ENCODE data around the gene NEU1. TPM values are rescaled to one million over a fixed set of nuclear protein-coding genes. Genes with fewer than 3 reads are reported as not detected.

NEU1 gene
- total RNA-seq, 1 donor from 2014 or later, result 33.8 TPM

DNA sequence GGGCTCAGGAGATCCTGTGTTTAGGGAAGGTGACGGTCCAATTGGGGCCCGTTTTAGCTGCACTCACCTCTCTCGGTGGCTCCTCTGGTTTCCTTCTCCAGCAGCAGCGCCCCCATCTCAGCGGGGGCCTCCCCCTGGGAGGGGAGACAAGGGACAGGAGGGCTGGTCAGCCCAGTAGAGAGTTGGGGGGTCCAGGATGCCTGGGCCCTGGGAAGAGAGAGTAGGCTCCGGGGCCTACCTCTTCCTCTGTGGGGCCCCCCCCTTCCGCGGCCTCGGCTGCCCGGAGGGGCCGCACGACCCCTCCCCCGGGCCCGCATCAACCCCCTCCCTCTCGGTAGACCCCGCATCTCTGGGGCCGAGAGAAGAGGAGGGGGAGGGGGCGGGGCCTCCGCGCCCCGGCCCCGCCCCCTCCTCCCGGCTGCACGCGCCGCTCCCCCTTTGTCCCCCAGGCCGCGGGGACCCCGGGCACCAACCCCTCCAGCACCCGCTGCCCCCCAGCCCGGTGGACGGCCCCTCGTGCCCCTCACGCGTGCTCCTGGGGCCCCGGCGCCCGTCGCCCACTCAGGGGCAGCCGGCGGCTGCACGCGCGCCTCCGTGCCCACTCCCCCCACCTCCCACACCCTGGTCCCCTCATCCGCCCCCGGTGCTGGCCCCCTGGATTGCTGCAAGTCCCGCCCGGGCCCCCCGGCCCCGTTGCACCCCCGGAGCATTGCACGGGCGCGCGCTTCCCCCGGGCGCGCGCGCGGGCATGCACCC lies 34.4 kb upstream of the NEU1 start:
- intact Hi-C loops (cut with micrococcal nuclease), result loop anchor here (1.0 to 5.0 kb wide), 9 partner anchors 34 to 1280 kb away; partner anchors contain the start of genes ABHD16A, GPSM3, MRPS18B and PBX2

DNA sequence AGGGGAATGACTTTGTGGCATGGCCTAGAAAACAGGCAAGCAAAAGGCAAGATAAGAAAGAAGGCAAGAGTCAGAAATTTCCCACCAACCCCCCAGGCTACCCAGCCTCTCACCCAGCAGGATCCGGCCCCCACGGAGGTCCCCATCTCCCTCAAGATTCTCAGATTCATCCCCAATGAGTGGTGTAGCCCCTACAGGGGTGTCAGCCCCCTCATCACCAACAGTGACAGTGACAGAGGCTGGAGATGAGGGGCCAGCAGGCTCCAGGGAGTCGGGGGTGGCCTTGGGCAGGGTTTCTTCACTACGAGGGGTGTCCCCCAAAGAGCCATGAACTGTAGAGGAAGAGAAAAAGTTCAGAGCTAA lies 33.9 kb upstream of the NEU1 start:
- intact Hi-C loops (cut with micrococcal nuclease), result loop anchor here (5.0 kb wide), 4 partner anchors 296 to 1279 kb away; partner anchors contain the start of genes GPSM3, MRPS18B, PBX2 and PPP1R10

DNA sequence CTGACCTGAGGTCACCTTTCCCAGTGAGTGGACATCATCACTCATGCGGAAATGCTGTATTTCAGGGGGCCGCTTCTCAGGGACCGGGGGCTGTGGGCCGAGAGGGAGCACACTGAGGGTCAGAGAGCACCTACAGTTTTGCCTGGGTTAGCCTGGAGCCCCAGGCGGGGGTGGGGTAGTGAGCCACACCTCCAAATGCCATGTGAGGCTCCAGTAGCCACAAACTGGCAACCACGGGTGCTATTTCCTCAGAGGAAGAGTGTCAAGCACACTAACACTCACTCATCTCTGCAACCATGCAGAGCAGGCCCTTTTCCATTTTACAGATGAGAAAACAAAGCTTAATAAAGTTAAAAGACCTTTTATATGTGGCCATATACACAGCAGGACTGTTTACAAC lies 30.2 kb upstream of the NEU1 start:
- intact Hi-C loops (cut with micrococcal nuclease), result no loop called here

DNA sequence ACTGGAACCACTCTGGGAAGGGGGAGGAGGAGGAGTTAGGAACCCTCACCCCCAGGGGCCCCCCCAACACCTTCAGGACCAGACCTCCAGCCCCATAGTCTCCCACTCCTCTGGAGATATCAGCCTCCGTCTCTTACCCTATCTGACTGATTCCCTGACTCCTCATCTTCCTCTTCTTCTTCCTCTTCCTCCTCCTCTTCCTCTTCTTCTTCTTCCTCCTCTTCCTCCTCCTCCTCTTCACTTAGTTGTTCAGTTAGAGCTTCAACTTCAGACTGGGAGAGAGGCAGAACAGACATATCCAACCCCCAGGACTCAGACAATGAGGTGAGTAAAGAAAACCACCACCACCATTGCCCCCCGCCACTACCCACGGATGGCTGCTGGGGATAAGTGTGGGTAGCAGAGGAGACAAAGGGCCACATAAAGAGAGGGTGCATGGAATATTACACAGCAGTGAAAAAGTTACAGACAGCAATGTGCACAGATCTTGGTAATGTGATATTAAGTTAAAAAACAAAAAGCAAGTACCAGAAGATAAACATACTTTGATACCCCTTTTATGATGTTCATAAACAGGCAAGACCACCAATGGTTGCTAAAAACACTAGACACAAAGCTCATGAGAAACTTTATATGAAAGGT lies 26.8 kb upstream of the NEU1 start:
- intact Hi-C loops (cut with micrococcal nuclease), result no loop called here

DNA sequence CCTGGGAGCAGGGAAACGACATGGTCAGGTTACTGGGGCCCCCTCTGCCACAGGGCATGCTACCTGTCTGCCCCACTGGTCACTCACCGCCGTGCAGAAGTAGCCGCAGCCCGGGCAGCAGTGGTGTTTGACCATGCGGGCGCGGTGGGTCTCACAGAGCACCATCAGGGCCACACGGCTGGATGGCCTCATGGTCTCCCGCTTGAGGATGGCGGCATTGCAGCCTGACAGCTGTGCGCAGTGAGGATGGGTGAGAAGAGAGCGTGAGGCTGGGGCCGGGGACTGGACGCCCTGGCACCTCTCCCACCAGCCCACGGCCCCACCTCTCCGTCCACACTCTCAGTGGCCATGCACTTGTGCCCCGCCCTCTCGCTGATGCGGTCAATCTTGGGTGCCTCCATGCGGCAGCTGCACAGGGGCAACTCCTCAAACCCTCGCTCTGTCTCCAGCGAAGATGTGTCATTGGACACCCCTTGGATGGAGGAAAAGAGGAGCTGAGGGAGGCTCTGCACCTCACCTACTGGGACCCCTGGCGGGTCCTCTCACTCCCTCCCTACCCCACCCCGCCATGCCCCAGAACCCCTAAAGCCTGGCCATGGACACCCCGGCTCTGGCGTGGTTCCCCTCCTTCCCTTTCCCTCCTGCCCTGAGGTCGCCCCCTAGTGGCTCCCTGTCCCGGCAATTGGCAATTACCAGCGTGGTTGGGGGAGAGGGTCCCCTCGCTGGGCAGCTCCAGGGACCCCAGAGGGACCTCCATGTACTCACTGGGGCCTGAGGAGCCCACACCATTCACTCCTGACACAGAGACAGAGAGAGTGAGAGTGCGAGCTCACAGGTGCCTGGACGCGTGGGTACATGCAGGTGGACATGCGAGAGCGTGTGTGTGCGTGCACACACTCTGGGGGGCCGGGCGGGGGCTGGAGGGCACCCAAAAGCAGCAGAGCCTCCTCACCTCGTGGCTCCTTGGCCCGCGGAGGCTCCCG lies 25.9 kb upstream of the NEU1 start:
- intact Hi-C loops (cut with micrococcal nuclease), result no loop called here

DNA sequence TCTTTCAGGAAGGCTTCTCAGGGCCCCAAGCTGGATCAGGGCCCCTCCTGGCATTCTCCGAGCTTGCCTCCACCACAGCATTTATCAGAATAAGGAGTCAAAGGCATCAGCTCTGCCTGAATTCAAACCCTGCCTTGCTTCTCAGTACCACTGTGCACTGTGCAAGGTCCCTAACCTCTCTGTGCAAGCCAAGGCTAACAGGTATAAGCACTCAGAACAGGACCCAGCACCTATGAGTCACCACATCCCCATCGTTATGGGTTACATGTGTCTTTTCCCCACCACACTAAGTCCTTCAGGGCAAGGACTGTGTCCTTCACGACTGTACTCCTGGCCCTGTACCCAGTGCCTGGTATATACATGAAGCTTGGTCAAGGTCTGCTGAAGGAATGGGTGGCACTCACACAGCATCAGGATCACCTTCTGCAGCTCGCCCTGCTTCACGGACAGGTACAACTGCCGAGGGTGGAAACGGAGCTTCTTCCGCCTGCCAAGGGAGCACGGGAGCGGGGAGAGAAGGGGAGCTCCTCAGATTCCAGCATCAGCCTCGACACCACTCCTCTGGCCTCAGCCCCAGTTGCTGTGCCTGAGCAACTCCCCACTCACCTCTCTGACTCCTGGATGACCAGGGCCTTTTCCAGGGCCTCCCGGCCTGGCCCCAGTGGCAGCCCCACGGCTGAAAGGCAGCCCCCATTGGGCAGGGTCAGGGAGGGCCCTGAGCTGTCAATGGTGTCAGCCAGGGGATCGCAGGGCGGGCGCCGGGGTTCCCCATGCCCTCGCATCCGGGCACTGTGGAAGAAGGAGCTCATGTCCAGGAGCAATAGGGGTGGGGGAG lies 24.8 kb upstream of the NEU1 start:
- intact Hi-C loops (cut with micrococcal nuclease), result no loop called here

DNA sequence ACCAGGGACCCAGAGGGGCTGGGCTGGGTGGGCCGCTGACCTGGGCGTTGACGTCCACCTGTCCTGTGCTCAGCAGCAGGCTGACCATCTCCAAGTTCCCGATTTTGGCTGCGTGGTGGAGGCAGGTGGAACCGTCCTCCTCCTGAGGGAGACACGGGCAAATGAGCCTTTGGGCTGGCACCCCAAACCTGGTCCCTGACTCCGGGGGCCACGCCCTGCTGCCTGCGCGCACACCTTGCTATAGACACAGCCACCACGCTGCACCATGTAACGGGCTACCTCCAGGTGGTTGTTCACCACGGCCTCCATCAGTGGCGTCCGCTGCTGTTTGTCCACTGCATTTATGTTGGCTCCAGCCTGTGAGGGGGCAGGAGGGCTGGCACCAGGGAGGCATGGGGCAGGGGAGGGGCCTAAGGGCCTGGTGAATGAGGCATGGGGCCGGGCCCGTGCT lies 23.9 kb upstream of the NEU1 start:
- intact Hi-C loops (cut with micrococcal nuclease), result no loop called here

DNA sequence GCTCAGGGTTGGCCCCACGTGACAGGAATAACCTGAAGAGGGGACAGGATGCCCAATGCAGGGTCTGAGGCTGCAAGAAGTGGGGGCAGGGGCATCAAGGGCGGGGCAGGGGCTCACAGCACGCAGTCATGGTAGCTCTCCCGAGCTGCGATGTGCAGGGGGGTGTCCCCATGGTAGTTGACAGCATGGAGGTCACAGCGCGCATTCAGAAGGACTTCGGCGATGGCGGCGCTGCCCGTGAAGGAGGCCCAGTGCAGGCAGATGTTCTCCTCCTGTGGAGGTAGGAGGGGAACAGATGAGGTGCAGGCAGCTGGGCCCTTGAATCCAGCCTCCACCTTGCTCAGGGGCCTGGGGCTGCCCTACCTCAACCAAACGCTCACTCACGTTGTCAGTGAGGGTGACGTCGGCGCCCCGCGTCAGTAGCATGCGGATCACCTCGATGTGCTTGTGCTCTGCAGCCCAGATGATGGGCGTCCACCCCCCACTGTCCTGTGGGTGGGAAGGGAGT lies 22.0 kb upstream of the NEU1 start:
- intact Hi-C loops (cut with micrococcal nuclease), result no loop called here

DNA sequence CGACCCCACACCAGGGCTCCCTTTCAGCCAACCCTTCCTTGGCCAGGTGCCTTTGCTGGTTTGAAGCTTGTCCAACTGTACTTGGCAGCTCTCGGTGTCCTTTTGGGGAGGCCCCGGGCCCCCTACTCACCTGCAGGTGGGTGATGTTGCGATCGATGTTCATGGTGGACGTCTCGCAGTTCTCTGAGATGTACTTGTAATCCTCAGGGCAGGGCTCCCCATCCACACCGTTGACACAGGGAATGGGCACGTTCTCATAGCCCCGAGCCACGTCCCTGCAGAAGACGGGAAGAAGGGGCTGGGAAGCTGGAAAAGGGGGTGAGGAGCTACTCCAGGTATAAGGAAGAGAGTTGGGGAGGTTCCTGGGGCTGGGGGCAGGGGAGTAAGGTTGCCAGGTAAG lies 21.1 kb upstream of the NEU1 start:
- intact Hi-C loops (cut with micrococcal nuclease), result no loop called here

DNA sequence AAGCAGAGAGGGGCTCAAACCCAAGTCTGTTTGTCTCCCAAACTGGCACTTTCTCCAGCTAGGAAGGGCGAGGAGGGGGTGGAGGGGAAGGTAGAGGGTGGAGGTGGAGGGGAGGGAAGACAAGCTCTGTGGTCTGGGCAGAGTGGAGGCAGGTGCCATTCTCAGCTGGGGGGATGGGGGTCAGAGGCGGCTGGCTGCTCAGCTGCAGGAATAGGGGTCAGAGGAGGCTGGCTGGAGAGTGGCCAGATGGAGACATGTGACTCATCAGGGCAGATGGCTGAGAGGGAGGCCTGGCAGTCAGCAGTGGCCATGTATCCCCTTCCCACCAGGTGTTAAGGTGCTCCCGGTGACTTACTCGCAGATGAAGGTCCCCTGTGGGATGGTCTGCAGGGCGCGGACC lies 19.7 kb upstream of the NEU1 start:
- intact Hi-C loops (cut with micrococcal nuclease), result no loop called here

DNA sequence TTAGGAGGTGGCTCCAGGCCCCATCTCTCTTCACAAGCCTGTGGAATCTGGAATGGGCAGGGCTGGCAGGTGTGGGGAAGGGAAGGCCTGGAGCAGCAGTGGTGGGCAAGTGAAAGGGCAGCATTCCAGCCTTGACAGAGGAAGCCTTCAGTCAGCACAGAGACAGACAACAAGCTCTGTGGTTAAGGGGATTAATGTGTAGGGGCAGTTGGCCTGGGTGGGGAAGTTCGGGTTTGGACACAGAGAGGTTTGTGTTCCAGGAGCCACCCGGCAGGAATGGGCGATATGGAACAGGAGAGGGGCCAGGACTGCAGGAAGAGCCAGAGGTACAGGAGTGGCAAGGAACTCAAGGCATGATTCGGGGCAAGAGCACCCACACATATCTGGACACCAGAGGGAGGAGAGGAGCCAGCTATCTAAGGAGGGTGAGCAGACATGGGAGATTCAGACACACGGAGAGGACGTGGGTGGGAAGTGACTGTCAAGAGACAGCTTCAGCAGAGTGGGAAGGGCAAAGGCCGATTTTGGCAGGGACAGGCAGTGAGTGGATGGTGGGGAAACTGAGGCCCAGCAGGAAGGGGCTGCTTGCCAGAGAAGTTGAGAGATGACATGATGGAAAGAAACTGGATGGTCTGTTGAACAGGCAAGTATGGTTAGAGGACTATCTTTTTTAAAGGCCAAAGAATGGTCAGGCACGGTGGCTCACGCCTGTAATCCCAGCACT lies 18.7 kb upstream of the NEU1 start:
- intact Hi-C loops (cut with micrococcal nuclease), result no loop called here

DNA sequence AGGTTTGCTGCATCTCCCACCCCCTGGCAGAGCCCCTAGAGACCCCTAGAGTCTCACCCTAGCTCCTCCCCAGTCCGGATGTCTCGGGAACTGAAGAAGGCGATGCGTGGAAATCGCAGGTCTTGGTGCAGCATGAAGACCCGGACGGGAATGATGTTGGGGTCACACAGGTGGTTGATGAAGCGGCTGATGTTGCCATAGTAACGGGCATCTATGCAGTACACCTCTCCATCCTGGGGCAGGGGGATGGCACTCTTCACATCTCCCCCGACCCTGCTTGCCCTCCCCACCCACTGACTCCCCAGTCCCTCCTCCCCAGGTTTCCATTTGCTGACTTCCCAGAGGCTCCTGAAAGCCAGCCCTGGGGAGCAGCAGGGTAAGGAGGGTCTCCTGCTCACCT lies 18.0 kb upstream of the NEU1 start:
- intact Hi-C loops (cut with micrococcal nuclease), result no loop called here

DNA sequence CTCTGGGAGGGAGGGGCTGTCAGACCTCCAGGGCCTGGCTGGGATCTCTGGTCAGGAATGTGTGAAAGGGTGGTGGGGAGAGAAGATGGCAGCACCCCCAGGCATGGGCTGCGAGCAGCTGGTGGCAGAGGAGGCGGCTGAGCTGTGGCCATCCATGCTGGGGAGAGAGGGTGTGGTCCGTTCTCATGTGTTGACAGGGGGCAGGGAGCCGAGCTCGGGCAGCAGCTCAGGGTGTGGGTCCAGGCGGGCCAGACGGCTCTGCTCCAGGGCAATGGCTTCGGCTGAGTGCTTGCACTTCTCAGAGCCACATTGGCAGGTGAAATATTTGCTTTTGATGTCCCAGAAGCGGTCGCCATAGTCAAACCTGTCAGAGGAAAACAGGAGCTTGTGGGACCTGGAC lies 17.3 kb upstream of the NEU1 start:
- intact Hi-C loops (cut with micrococcal nuclease), result no loop called here

DNA sequence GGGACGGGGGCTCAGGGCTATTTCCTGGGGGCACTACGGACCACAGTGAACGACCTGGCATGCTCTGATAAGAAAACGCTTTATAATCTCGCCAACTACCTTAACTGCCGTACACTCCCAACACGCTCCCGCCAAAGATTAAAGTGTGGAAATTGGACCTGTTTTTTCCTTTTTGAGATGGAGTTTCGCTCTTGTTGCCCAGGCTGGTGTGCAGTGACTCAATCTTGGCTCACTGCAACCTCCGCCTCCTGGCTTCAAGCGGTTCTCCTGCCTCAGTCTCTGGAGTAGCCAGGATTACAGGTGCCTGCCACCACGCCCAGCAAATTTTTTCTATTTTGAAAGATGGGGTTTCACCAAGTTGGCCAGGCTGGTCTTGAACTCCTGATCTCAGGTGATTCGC lies 16.5 kb upstream of the NEU1 start:
- intact Hi-C loops (cut with micrococcal nuclease), result no loop called here

DNA sequence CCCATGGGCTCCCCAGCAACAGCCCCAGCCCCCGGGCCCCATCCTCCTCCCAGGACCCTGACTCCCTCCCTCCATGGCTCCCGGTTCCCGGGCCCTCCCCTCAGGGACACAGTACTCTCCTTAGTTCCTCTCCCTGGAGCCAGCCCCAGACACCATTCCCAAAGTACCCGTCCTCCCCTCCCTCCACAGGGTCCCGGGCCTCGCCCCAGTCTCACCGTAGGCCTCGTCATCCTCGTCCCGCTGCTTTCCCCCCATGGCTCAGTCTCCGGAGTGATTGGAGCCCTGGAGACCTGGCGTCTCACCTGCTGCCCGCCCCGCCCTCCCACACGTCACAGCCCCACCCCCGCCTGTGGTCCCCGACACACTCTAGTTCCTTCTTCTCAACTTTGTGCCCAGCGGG lies 16.1 kb upstream of the NEU1 start, which contains the start of gene SLC44A4:
Gene SLC44A4, minus strand, starts transcription at position 272 of the 400 bp plus-strand sequence. Its CDS starts 17 bp downstream, at position 255.
- intact Hi-C loops (cut with micrococcal nuclease), result no loop called here

DNA sequence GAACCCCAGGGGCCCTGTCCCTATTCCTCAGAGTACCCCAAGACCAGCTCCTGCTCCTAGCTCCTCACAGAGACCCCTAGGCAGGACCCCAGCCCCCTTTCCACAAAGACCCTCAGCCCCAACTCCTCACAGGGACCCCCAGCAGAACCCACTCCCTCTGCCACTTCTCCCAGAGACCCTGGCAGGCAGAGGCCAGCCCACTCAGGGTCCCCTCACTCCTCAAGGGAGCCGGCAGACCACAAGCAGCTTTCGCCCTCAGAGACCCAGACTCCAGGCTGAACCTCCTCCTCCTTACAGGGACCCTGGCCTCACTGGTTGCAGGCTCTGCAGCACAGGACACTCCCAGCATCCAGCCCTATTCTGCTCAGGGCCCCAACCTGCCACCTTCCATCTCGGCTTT lies 15.6 kb upstream of the NEU1 start:
- intact Hi-C loops (cut with micrococcal nuclease), result no loop called here

DNA sequence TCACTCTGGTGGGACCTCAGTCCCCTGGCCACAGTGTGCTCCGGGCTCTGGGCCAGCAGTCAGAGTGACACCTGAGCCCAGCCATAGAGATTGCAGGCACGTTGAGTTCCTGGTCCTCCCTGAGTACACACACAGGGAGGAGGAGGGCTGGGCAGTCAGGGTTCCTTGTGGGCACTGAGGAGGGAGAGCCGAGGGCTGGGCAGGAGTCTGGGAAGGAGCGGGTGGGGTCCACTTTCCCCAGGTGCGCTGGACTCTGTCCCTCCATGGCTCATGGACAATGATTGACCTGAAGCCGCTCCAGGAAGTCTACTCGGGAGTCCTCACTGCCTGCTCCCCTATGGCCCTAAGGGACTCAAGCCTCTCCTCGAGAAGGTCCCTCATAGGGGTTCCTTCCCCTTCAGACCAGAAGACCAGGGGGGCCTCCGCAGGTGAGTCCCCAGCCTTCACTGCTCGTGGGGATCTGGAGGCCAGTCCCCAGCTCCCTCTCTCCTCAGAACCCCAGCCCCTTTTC lies 15.1 kb upstream of the NEU1 start:
- intact Hi-C loops (cut with micrococcal nuclease), result no loop called here

DNA sequence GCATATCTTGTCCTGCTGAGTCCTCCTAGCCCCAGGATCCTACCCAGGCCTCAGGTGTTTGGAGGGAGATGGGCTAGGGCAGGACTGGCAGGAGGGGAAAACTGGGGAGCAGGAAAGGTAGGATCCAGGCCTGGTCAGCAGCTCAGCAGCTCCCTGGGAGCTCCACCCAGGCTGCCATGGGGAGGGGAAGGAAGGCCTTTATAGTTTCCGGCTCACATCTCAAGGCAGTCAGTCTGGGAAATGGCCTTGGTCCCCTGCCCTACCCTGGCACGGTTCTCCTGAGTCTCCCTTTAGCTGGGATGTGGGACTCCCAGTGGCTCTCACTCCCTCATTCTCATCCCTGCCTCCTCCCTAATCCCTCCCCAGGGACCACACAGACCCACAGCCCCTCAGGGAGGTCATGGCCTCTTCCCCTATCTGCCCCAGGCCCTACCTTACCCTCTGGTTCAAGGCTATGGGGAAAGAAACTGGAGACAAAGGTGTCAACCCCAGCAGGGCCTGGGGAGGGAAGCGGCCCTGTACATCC lies 14.6 kb upstream of the NEU1 start:
- intact Hi-C loops (cut with micrococcal nuclease), result no loop called here

DNA sequence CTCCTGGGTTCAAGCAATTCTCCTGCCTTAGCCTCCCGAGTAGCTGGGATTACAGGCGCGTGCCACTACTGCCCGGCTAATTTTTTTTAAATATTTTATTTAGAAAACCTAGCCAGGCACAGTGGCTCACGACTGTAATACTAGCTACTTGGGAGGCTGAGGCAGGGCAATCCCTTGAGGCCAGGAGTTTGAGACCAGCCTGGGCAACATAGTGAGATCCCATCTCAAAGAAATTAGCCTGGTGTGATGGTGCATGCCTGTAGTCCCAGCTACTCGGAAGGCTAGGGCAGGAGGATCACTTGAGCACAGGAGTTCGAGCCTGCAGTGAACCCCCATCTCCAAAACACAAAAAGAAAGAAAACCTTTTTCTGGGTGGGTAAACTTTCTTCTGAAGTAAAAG lies 13.7 kb upstream of the NEU1 start:
- intact Hi-C loops (cut with micrococcal nuclease), result no loop called here
